Measurements from ENCODE around the gene CYTH1.

The CYTH1 gene

GRCh38 chr17:78804777-78805176 is 22.7 kb upstream of the CYTH1 start:
- no peak for DNase-seq (ENCODE audit: low read depth)

GRCh38 chr17:78803186-78803845 is 21.2 kb upstream of the CYTH1 start:
- no peak for DNase-seq (ENCODE audit: low read depth)

DNA sequence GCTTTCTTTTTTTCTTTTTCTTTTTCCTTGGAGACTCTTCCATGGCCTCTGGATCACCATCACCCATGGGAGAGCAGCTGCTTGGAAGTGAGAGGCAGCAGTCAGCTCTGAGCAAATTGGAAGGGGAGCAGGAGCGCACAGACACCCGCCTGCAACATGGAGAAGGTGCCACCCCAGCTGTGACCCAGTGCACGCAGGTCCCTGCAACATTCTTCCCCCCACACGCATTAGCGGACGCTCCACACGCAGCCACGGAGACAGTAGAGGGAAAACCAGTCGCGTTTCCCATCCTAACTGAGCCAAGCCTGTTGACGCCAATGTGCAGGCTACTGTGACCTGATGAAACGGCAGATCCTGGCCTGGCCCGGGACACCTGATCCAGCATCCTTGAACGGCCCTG is 20.4 kb upstream of the CYTH1 start:
- no peak for DNase-seq (ENCODE audit: low read depth)

DNA sequence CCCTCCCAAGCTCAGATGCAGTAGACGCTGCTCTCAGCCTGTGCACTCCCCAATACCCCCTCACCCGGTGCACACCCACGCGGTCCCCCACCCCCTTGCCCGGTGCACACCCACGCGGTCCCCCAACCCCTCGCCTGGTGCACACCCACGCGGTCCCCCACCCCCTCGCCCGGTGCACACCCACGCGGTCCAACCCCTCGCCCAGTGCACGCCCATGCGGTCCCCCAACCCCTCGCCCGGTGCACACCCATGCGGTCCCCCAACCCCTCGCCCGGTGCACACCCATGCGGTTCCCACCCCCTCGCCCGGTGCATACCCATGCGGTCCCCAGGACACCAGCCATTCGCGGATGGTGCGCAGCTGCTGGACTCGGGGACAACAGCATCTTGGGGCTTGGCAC is 19.9 kb upstream of the CYTH1 start:
- DNase-seq (ENCODE audit: low read depth), result no peak

DNA sequence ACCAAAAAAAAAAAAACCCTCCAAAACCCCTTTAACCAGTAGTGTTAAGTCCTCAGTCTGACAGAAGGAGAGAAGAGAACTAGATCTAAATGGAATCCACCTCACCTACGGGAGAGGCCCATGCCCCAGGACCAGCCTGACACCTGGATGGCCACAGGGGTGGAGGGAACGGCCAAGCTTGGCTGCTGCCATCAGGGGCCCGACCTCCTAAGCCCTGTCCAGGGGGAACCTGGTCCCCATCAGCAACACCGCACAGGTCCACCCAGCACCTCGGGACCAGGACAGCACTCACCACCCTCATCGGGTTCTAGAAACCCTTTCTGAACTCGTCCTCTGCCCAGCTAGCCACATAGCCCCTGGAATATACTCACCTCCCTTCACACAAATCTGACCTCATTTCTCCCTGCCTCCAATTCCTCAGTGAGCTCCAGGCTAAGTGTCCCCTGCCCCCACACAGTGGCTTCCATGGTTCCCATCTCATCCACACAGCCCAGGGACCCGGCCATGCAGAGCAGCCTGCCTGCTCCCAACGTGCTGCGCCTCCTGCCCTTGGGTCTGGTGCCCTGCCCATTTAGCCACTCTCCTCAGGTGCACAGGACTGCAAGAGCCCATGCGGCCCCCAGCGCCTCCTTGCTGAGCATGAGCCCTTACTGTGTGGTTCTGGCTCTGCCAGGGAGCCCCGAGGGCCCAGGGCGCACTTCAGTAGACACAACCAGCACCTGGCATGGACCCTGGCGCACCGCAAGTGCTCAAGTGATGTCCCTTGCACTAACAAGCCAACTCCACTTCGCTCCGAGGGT is 18.3 kb upstream of the CYTH1 start:
- DNase-seq (ENCODE audit: low read depth), result no peak

DNA sequence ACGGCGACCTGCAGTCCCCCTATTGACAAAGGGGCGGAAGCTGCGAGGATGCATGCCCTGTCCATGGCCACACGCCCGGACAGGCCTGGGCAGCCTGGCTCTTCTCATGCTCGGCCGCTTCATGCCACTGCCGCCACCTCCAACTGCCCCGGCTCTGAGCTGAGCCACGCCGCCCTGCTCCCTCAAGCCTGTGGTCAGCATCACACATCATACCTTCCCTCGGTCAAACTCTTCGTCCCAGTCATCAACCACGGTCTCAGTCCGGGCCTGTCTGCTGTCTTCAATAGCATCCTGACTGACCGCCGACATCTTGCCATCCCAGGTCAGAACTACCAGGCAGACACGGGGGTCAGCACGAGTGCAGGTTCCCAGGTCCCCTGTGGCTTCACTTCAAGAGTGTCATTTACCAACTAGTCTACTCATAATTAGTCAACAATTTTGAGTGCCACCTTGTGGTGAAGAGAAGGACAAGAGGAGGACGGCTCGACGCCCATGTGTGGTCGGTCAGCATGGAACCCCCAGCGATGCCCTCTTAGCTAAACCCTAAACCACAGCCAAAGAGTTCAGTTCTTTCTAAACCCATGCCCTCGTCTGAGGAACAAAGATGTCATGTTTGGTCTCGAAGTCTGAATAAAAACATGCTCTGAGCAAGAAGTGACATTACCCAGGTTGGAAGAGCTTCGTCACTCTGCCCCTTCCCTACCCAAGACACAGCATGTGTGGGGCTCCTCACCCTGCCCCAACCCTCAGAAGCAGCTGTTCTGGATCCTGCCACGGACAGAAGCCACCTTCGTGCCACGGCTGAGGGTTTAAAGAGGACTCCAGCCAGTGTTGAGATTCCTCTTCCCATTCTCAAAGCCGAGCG is 16.9 kb upstream of the CYTH1 start:
- no peak for DNase-seq (ENCODE audit: low read depth)

DNA sequence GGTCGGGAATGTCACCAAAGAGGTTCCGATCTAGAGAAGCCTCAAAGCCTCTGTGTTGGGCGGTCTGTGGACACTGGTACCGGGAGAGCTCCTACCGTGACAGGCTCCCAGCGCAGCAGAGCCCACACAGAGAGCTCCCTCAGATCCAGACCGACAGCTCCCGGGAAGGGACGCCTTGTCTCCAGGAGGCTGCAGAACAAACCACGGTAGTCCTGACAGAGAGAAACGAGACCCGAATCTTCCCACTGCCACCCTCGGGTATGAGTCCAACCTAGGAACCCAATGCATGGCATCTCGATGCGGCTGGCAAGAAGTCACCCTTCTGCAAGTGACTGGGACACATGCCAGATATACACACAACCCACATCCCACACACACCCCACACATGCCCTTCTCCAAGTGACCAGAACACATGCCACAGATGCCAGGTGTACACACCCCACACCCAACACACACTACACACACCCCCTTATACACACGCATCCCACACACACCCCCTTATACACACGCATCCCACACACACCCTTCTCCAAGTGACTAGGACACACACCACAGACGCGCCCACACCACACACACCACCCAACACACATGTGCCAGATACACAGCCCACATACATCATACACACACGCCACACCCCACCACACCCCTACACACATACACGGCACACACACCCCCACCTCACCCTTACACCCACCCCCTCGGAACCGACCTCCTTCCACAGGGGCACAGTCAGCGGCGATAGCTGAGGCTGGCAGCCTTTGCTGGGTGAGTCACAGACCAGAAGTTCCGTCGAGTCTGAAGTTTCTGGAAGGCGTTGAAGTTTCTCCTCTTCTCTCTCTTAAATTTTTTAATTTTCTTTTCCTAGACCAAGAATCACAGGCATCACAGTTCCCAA is 15.9 kb upstream of the CYTH1 start:
- no peak for DNase-seq (ENCODE audit: low read depth)

- no peak for DNase-seq (ENCODE audit: low read depth)
Measured at GRCh38 chr17:78797213-78797612, 15.1 kb upstream of the CYTH1 start.

- no peak for DNase-seq (ENCODE audit: low read depth)
Measured at GRCh38 chr17:78796517-78796900, 14.4 kb upstream of the CYTH1 start.

DNA sequence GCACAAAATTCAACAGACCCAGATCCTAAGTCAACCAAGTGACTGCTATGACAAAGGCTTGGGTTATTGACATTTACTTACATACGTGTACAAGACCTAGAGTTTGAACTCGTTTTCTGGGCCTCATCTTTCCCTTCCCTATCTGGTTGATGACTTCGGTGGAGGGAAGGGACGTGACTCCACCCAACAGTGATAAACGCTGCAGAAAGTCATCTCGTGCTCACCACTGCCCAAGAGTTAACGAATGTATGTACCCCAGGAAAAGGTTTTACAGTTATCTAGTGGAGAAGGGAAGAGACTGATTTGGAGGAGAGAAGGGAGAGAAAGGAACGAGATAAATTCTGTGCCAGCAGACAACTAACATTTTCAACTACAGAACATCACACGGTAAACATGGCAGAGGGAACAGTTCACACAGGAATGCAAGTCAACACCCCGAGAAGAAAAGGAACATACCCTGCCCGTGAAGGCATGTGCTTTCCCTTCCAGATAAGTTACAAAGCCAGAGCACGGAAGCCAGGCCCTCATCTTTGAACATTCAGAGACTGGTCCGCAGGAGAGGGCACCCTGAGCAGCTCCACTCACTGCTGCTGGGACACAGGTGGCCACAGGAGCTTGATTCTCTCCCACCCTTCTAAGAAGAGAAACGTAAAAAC is 13.9 kb upstream of the CYTH1 start:
- DNase-seq (ENCODE audit: low read depth), result no peak

- no peak for DNase-seq (ENCODE audit: low read depth)
Measured at GRCh38 chr17:78794864-78795640, 13.0 kb upstream of the CYTH1 start.

DNA sequence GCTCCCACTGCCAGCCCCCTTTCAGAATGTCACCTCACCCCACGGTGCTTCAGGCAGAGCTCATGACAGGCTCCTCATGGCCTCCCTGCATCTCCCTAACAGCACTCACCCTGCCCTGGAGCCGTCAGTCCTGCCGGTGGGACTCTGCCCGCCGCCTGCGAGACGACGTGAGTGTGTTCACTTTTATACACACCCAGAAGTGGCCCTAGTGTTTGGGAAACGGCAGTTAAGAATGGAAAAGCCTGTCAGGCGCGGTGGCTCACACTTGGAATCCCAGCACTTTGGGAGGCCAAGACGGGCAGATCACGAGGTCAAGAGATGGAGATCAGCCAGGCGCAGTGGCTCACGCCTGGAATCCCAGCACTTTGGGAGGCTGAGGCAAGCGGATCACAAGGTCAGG is 12.3 kb upstream of the CYTH1 start:
- no peak for DNase-seq (ENCODE audit: low read depth)

GRCh38 chr17:78793968-78794367 is 11.9 kb upstream of the CYTH1 start:
- no peak for DNase-seq (ENCODE audit: low read depth)

GRCh38 chr17:78793415-78793814 is 11.3 kb upstream of the CYTH1 start:
- no peak for DNase-seq (ENCODE audit: low read depth)

GRCh38 chr17:78791840-78792709 is 10.0 kb upstream of the CYTH1 start:
- DNase-seq (ENCODE audit: low read depth), result no peak

DNA sequence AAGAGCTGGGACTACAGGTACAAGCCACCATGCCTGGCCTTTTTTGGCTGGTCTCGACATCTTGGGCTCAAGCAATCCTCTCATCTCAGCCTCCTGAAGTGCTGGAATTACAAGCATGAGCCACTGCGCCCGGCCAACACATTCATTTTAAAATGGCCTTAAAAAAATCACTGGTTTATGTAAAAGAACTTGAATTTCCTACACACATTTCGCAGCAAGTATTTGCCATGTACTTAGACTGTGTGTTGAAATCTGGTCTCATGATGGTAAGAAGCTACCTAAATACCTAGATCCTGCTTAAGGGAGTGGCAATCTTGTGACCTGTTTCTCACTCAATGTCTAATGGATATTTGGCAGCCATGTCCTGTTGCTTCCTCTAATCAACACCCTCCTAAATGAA is 8.5 kb upstream of the CYTH1 start:
- no peak for DNase-seq (ENCODE audit: low read depth)

- no peak for DNase-seq (ENCODE audit: low read depth)
Measured at GRCh38 chr17:78789663-78790181, 7.6 kb upstream of the CYTH1 start.

DNA sequence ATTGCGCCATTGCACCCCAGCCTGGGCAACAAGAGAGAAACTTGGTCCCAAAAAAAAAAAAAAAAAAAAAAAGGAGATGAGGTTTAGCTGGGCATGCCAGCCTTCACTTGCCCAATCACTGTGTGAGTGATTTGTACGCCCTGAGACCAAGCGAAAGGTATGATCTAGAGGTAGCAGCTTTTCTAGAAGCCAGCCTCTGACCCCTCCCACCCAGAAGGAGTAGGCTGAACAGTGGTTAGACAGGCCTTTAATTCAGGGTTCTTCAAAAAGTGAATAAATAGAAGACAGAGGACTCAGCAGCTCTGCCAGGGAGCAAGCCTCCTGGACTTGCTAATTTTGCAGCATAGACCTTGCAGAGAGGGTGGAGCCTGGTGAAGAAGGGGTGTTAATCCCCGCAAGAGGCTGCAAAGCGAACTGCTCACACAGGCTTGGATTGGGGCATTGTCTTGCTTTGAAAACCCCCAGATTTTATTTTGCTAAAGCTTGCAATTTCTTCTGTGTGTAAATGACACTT is 7.1 kb upstream of the CYTH1 start:
- no peak for DNase-seq (ENCODE audit: low read depth)

DNA sequence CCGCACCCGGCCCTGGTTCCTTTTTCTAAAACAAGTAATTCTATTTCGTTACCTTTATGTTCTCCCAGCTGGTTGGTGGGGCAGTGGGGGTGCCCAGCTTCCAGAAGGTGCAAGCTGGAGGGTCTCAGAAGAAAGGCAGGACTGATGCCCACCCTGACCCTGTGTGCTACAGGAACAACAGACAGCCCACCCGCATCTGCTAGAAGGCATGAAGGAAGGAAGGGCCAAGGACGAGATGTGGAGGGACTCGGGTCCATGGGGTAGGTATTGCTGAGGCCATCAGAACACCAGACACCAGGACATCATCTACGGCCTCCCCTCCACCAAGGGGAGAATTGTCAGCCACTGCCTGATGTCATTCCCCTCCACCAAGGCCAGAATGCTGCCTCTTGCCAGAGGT is 6.4 kb upstream of the CYTH1 start:
- no peak for DNase-seq (ENCODE audit: low read depth)
